GM23338 (cell line): Measurements from ENCODE around the gene SMIM10. TPM values are rescaled to one million over a fixed set of nuclear protein-coding genes. Genes with fewer than 3 reads are reported as not detected.

Source experiments
- ATAC-seq: fragments of 200-7000 bp; cut with Tn5 transposase; 3 replicates; pipeline ENCODE4 v1.9.1; 2020
- DNase-seq: peaks from one replicate; pipeline ENCODE4 v3.0.0-alpha.2; 2015; ENCODE audit warnings: low spot score
- H2AFZ ChIP-seq: fragments of 200-600 bp; sonication (generic); 2 replicates; pipeline ENCODE4 v1.8.0; 2016; ENCODE audit warnings: antibody characterized with exemption, mild to moderate bottlenecking, moderate library complexity
- H3F3A ChIP-seq: fragments of 200-600 bp; sonication (generic); replicated peaks from 2 replicates; pipeline ENCODE4 v1.8.0; 2017; ENCODE audit warnings: antibody characterized with exemption, mixed run types, low read depth
- H3K27ac ChIP-seq: fragments of 200-600 bp; sonication (generic); 2 replicates; pipeline ENCODE4 v1.6.1; 2016; ENCODE audit warnings: low read depth
- H3K27me3 ChIP-seq: fragments of 200-600 bp; sonication (generic); 2 replicates; pipeline ENCODE4 v1.8.0; 2016; ENCODE audit warnings: mild to moderate bottlenecking, mixed run types, moderate library complexity; ENCODE audit not compliant: insufficient read depth
- H3K36me3 ChIP-seq: fragments of 200-600 bp; sonication (generic); 2 replicates; pipeline ENCODE4 v1.8.0; 2016; ENCODE audit warnings: mild to moderate bottlenecking; ENCODE audit not compliant: insufficient read depth
- H3K4me1 ChIP-seq: fragments of 200-600 bp; sonication (generic); 2 replicates; pipeline ENCODE4 v1.8.0; 2016; ENCODE audit warnings: mild to moderate bottlenecking, moderate library complexity; ENCODE audit not compliant: insufficient read depth
- H3K4me2 ChIP-seq: fragments of 200-600 bp; sonication (generic); 2 replicates; pipeline ENCODE4 v1.7.1; 2017; ENCODE audit warnings: mixed run types
- H3K4me3 ChIP-seq: fragments of 200-600 bp; sonication (generic); 2 replicates; pipeline ENCODE4 v1.6.1; 2016; ENCODE audit warnings: mixed run types
- H3K79me2 ChIP-seq: fragments of 200-600 bp; sonication (generic); replicated peaks from 2 replicates; pipeline ENCODE4 v1.8.0; 2017; ENCODE audit warnings: mild to moderate bottlenecking; ENCODE audit not compliant: insufficient read depth
- H3K9me2 ChIP-seq: fragments of 200-600 bp; sonication (generic); 2 replicates; pipeline ENCODE4 v1.8.0; 2017; ENCODE audit not compliant: insufficient read depth
- H4K20me1 ChIP-seq: fragments of 200-600 bp; sonication (generic); replicated peaks from 2 replicates; pipeline ENCODE4 v1.8.0; 2017; ENCODE audit warnings: mild to moderate bottlenecking; ENCODE audit not compliant: insufficient read depth
- H3K27ac Mint-ChIP-seq: 2 replicates; pipeline ENCODE4 v1.8.0; 2020; ENCODE audit warnings: inconsistent platforms, mild to moderate bottlenecking, moderate library complexity, mixed read lengths
- H3K27me3 Mint-ChIP-seq: 3 replicates; pipeline ENCODE4 v1.8.0; 2022; ENCODE audit warnings: low read depth, mild to moderate bottlenecking, moderate library complexity, mixed read lengths, inconsistent platforms; ENCODE audit not compliant: insufficient read depth, poor library complexity
- H3K36me3 Mint-ChIP-seq: 3 replicates; pipeline ENCODE4 v1.8.0; 2021; ENCODE audit warnings: low read depth, mild to moderate bottlenecking, inconsistent platforms, moderate library complexity, mixed read lengths
- H3K4me1 Mint-ChIP-seq: 3 replicates; pipeline ENCODE4 v1.8.0; 2020; ENCODE audit warnings: mild to moderate bottlenecking, inconsistent platforms, mixed read lengths
- H3K4me3 Mint-ChIP-seq: 3 replicates; pipeline ENCODE4 v1.8.0; 2021; ENCODE audit warnings: moderate library complexity, mild to moderate bottlenecking, inconsistent platforms, mixed read lengths
- H3K9me3 Mint-ChIP-seq: 3 replicates; pipeline ENCODE4 v1.8.0; 2020; ENCODE audit warnings: moderate library complexity, mild to moderate bottlenecking, inconsistent platforms, mixed read lengths
- CREB1 ChIP-seq: fragments of 250-450 bp; sonication (Bioruptor Pico); IDR thresholded peaks from 2 replicates; pipeline ENCODE4 v1.5.0; 2020; ENCODE audit warnings: low read depth, mild to moderate bottlenecking, moderate library complexity
- EZH2 ChIP-seq: fragments of 200-600 bp; sonication (generic); IDR thresholded peaks from one replicate; pipeline ENCODE4 v1.8.0; 2017; ENCODE audit warnings: antibody characterized with exemption, mild to moderate bottlenecking, low read depth; ENCODE audit not compliant: unreplicated experiment
- EZH2phosphoT487 ChIP-seq: fragments of 200-600 bp; sonication (generic); IDR thresholded peaks from one replicate; pipeline ENCODE4 v1.8.1; 2018; ENCODE audit warnings: antibody characterized with exemption; ENCODE audit not compliant: unreplicated experiment
- JUNB ChIP-seq: IDR thresholded peaks from one replicate; pipeline ENCODE4 v1.6.1; 2016; ENCODE audit warnings: antibody characterized with exemption; ENCODE audit not compliant: unreplicated experiment
- NANOG ChIP-seq: IDR thresholded peaks from 2 replicates; pipeline ENCODE4 v1.6.1; 2016; ENCODE audit warnings: antibody characterized with exemption, borderline replicate concordance
- POLR2AphosphoS5 ChIP-seq: IDR thresholded peaks from 2 replicates; pipeline ENCODE4 v1.6.1; 2016; ENCODE audit warnings: antibody characterized with exemption, low read depth
- STAT1 ChIP-seq: IDR thresholded peaks from one replicate; pipeline ENCODE4 v1.6.1; 2016; ENCODE audit warnings: antibody characterized with exemption; ENCODE audit not compliant: unreplicated experiment
- ZNF114 ChIP-seq: fragments of 250-450 bp; sonication (Bioruptor Pico); IDR thresholded peaks from 2 replicates; pipeline ENCODE4 v1.5.0; 2020; ENCODE audit warnings: mild to moderate bottlenecking, moderate library complexity
- ZNF331 ChIP-seq: fragments of 250-450 bp; sonication (Bioruptor Pico); IDR thresholded peaks from 2 replicates; pipeline ENCODE4 v1.5.0; 2020; ENCODE audit warnings: low read depth, mild to moderate bottlenecking, moderate library complexity
- polyA plus RNA-seq: library from polyadenylated mRNA; unstranded; fragments of >200 nt; fragmentation: Nextera tagmentation; extraction: Ambion mirVana; gene quantifications from 2 replicates; pipeline ENCODE4 v1.2.1, GENCODE V29; 2016
- total RNA-seq: library from RNA; depleted of rRNA; stranded (reverse); fragments of >200 nt; shearing (Covaris generic); gene quantifications from 2 replicates; pipeline ENCODE4 v1.2.3, GENCODE V29; 2014
- TF ChIP-seq, protein P1 (sequence below), 2 experiments: fragments of 200-600 bp in 1 of 2; sonication (generic) in 1 of 2; conservative IDR thresholded peaks; 2 replicates each; pipeline versions ENCODE4 v1.5.1 to v1.6.1; 2016 to 2017; ENCODE audit warnings: antibody characterized with exemption in 2 of 2, low read depth in 2 of 2, mild to moderate bottlenecking in 2 of 2, moderate library complexity in 1 of 2
- TF ChIP-seq, protein P2 (sequence below): IDR thresholded peaks from 2 replicates; pipeline ENCODE4 v1.6.1; 2016; ENCODE audit warnings: antibody characterized with exemption
- TF ChIP-seq, protein P3 (sequence below): IDR thresholded peaks from one replicate; pipeline ENCODE4 v1.6.1; 2018; ENCODE audit warnings: antibody characterized with exemption; ENCODE audit not compliant: unreplicated experiment
- TF ChIP-seq, protein P4 (sequence below): fragments of 250-450 bp; sonication (Bioruptor Pico); IDR thresholded peaks from 2 replicates; pipeline ENCODE4 v1.5.0; 2020; ENCODE audit warnings: mild to moderate bottlenecking, moderate library complexity

Gene SMIM10
- total and polyA plus RNA-seq, 2 experiments from 2014 or later = 1.7 to 4.8 TPM

DNA sequence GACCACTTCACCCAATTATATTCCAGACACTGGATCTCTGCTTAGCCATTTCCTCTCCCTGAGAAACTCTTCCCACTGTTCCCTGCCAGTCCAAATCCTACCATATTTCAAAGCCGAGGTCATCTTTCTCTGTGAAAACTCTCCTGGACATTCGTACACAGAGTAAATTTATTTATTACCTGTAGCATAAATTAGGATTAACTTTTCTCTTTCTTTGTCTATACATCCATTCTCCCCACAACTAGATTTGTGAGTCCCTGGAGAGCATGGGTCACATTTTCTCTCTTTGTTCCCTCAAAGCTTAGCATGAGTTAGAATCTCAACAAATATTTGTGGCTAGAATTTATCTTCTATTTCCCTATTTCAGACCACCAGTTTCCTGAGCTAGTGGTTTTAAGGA is 27.8 kb upstream of the SMIM10 start (continued):
- TF ChIP-seq CREB1 (CRISPR knock-in tag) (no peak), JUNB (no peak), ZNF331 (CRISPR knock-in tag) (no peak)

DNA sequence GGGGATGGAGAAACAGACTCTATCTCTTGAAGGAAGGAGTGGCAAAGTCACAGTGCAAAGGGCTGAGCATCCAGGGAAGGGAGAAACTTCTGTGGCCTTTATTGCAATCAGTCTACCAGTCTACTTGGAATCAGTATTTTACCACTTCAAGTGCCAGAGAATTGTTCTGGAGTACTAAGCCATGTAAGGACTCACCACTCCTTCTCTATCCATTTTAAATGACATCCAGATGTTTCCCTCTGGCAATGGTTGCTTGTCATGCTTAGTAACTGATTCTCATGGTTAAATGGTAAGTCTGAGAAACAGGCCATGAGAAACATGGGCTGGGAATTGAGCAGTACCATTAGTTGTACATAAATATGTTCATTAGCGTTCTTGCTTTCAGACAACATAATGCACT is 21.1 kb upstream of the SMIM10 start:
- H3K27me3 ChIP-seq = no peaks in the 10 kb centered on the region
- H2AFZ ChIP-seq = no peak overlapping the region
- peaks cover 2% of the 10 kb centered on the region; the same call in 2 of the 3 replicates for H3K9me3 Mint-ChIP-seq
- TF ChIP-seq EZH2 (no peak), CREB1 (CRISPR knock-in tag) (no peak), POLR2AphosphoS5 (no peak), NANOG (no peak), ZNF331 (CRISPR knock-in tag) (no peak), STAT1 (no peak), JUNB (no peak), EZH2phosphoT487 (no peak), ZNF114 (CRISPR knock-in tag) (no peak)
- TF ChIP-seq, protein P1, sequence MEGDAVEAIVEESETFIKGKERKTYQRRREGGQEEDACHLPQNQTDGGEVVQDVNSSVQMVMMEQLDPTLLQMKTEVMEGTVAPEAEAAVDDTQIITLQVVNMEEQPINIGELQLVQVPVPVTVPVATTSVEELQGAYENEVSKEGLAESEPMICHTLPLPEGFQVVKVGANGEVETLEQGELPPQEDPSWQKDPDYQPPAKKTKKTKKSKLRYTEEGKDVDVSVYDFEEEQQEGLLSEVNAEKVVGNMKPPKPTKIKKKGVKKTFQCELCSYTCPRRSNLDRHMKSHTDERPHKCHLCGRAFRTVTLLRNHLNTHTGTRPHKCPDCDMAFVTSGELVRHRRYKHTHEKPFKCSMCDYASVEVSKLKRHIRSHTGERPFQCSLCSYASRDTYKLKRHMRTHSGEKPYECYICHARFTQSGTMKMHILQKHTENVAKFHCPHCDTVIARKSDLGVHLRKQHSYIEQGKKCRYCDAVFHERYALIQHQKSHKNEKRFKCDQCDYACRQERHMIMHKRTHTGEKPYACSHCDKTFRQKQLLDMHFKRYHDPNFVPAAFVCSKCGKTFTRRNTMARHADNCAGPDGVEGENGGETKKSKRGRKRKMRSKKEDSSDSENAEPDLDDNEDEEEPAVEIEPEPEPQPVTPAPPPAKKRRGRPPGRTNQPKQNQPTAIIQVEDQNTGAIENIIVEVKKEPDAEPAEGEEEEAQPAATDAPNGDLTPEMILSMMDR (conservative IDR thresholded peaks at IDR 0.05; ENCODE audit: low read depth in 2 of 2) = no peak
- TF ChIP-seq, protein P2, sequence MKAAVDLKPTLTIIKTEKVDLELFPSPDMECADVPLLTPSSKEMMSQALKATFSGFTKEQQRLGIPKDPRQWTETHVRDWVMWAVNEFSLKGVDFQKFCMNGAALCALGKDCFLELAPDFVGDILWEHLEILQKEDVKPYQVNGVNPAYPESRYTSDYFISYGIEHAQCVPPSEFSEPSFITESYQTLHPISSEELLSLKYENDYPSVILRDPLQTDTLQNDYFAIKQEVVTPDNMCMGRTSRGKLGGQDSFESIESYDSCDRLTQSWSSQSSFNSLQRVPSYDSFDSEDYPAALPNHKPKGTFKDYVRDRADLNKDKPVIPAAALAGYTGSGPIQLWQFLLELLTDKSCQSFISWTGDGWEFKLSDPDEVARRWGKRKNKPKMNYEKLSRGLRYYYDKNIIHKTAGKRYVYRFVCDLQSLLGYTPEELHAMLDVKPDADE = no peak
- TF ChIP-seq, protein P3, sequence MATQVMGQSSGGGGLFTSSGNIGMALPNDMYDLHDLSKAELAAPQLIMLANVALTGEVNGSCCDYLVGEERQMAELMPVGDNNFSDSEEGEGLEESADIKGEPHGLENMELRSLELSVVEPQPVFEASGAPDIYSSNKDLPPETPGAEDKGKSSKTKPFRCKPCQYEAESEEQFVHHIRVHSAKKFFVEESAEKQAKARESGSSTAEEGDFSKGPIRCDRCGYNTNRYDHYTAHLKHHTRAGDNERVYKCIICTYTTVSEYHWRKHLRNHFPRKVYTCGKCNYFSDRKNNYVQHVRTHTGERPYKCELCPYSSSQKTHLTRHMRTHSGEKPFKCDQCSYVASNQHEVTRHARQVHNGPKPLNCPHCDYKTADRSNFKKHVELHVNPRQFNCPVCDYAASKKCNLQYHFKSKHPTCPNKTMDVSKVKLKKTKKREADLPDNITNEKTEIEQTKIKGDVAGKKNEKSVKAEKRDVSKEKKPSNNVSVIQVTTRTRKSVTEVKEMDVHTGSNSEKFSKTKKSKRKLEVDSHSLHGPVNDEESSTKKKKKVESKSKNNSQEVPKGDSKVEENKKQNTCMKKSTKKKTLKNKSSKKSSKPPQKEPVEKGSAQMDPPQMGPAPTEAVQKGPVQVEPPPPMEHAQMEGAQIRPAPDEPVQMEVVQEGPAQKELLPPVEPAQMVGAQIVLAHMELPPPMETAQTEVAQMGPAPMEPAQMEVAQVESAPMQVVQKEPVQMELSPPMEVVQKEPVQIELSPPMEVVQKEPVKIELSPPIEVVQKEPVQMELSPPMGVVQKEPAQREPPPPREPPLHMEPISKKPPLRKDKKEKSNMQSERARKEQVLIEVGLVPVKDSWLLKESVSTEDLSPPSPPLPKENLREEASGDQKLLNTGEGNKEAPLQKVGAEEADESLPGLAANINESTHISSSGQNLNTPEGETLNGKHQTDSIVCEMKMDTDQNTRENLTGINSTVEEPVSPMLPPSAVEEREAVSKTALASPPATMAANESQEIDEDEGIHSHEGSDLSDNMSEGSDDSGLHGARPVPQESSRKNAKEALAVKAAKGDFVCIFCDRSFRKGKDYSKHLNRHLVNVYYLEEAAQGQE = no peak
- TF ChIP-seq, protein P4, sequence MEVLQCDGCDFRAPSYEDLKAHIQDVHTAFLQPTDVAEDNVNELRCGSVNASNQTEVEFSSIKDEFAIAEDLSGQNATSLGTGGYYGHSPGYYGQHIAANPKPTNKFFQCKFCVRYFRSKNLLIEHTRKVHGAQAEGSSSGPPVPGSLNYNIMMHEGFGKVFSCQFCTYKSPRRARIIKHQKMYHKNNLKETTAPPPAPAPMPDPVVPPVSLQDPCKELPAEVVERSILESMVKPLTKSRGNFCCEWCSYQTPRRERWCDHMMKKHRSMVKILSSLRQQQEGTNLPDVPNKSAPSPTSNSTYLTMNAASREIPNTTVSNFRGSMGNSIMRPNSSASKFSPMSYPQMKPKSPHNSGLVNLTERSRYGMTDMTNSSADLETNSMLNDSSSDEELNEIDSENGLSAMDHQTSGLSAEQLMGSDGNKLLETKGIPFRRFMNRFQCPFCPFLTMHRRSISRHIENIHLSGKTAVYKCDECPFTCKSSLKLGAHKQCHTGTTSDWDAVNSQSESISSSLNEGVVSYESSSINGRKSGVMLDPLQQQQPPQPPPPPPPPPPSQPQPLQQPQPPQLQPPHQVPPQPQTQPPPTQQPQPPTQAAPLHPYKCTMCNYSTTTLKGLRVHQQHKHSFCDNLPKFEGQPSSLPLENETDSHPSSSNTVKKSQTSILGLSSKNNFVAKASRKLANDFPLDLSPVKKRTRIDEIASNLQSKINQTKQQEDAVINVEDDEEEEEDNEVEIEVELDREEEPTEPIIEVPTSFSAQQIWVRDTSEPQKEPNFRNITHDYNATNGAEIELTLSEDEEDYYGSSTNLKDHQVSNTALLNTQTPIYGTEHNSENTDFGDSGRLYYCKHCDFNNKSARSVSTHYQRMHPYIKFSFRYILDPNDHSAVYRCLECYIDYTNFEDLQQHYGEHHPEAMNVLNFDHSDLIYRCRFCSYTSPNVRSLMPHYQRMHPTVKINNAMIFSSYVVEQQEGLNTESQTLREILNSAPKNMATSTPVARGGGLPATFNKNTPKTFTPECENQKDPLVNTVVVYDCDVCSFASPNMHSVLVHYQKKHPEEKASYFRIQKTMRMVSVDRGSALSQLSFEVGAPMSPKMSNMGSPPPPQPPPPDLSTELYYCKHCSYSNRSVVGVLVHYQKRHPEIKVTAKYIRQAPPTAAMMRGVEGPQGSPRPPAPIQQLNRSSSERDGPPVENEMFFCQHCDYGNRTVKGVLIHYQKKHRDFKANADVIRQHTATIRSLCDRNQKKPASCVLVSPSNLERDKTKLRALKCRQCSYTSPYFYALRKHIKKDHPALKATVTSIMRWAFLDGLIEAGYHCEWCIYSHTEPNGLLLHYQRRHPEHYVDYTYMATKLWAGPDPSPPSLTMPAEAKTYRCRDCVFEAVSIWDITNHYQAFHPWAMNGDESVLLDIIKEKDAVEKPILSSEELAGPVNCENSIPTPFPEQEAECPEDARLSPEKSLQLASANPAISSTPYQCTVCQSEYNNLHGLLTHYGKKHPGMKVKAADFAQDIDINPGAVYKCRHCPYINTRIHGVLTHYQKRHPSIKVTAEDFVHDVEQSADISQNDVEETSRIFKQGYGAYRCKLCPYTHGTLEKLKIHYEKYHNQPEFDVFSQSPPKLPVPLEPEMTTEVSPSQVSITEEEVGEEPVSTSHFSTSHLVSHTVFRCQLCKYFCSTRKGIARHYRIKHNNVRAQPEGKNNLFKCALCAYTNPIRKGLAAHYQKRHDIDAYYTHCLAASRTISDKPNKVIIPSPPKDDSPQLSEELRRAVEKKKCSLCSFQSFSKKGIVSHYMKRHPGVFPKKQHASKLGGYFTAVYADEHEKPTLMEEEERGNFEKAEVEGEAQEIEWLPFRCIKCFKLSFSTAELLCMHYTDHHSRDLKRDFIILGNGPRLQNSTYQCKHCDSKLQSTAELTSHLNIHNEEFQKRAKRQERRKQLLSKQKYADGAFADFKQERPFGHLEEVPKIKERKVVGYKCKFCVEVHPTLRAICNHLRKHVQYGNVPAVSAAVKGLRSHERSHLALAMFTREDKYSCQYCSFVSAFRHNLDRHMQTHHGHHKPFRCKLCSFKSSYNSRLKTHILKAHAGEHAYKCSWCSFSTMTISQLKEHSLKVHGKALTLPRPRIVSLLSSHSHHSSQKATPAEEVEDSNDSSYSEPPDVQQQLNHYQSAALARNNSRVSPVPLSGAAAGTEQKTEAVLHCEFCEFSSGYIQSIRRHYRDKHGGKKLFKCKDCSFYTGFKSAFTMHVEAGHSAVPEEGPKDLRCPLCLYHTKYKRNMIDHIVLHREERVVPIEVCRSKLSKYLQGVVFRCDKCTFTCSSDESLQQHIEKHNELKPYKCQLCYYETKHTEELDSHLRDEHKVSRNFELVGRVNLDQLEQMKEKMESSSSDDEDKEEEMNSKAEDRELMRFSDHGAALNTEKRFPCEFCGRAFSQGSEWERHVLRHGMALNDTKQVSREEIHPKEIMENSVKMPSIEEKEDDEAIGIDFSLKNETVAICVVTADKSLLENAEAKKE (CRISPR knock-in tag) = no peak
- no peak overlapping the region for H3K27ac ChIP-seq
- no peaks in the 10 kb centered on the region for H3K36me3 Mint-ChIP-seq
- no peak overlapping the region for H3K27ac Mint-ChIP-seq
- H3K4me1 Mint-ChIP-seq = peaks cover 2% of the 10 kb centered on the region; the same call in 1 of the 3 replicates
- H3K9me2 ChIP-seq = no peaks in the 10 kb centered on the region
- H3K4me3 ChIP-seq = no peak overlapping the region
- H4K20me1 ChIP-seq = no peaks in the 10 kb centered on the region
- H3K79me2 ChIP-seq = no peaks in the 10 kb centered on the region
- H3K4me2 ChIP-seq = no peak overlapping the region
- no peak overlapping the region for H3K4me3 Mint-ChIP-seq
- ATAC-seq (no peak), DNase-seq (no peak)
- peaks cover 4% of the 10 kb centered on the region for H3K27me3 Mint-ChIP-seq
- no peaks in the 10 kb centered on the region for H3K4me1 ChIP-seq
- no peaks in the 10 kb centered on the region for H3K36me3 ChIP-seq
- no peaks in the 10 kb centered on the region for H3F3A ChIP-seq
